Astrocyte (in vitro differentiated cells and primary cell): ENCODE results near the gene FAM50B. TPM values are rescaled to one million over a fixed set of nuclear protein-coding genes. Genes with fewer than 3 reads are reported as not detected.

ENCODE experiments used
- DNase-seq: peaks from one replicate; pipeline ENCODE4 v3.0.0-alpha.2; 2010; ENCODE audit warnings: low read depth
- FAIRE-seq: peaks from 2 replicates; lab custom pipeline; 2011; peaks lifted over from hg19 to GRCh38; lab: Jason Lieb, UNC
- H2AFZ ChIP-seq: 2 replicates; pipeline ENCODE4 v1.6.0; 2012; ENCODE audit warnings: low read depth, low read length, inconsistent platforms
- H3K27ac ChIP-seq: 2 replicates; pipeline ENCODE4 v1.5.1; 2011; ENCODE audit warnings: low read depth, low read length, inconsistent platforms
- H3K27me3 ChIP-seq: 2 replicates; pipeline ENCODE4 v1.6.0; 2011; ENCODE audit warnings: low read length, inconsistent platforms; ENCODE audit not compliant: insufficient read depth
- H3K36me3 ChIP-seq: 2 replicates; pipeline ENCODE4 v1.5.1; 2011; ENCODE audit warnings: low read length, inconsistent platforms; ENCODE audit not compliant: insufficient read depth
- H3K4me1 ChIP-seq: 2 replicates; pipeline ENCODE4 v1.5.1; 2011; ENCODE audit warnings: low read length, inconsistent platforms; ENCODE audit not compliant: insufficient read depth
- H3K4me2 ChIP-seq: 2 replicates; pipeline ENCODE4 v1.6.0; 2012; ENCODE audit warnings: low read length, inconsistent platforms
- H3K4me3 ChIP-seq: 2 replicates; pipeline ENCODE4 v1.5.1; 2011; ENCODE audit warnings: low read depth, mild to moderate bottlenecking, low read length, inconsistent platforms; ENCODE audit not compliant: insufficient read depth
- H3K79me2 ChIP-seq: 2 replicates; pipeline ENCODE4 v1.6.0; 2012; ENCODE audit warnings: mild to moderate bottlenecking, low read length, inconsistent platforms; ENCODE audit not compliant: insufficient read depth
- H3K9ac ChIP-seq: 2 replicates; pipeline ENCODE4 v1.6.0; 2012; ENCODE audit warnings: mild to moderate bottlenecking, low read length, inconsistent platforms
- H3K9me3 ChIP-seq: 2 replicates; pipeline ENCODE4 v1.5.1; 2012; ENCODE audit warnings: low read depth, mild to moderate bottlenecking, low read length, inconsistent platforms; ENCODE audit not compliant: insufficient read depth
- H4K20me1 ChIP-seq: 2 replicates; pipeline ENCODE4 v1.6.0; 2012; ENCODE audit warnings: low read length, inconsistent platforms; ENCODE audit not compliant: insufficient read depth
- H3K27ac Mint-ChIP-seq: one replicate; pipeline ENCODE4 v1.8.0; 2021; ENCODE audit warnings: mild to moderate bottlenecking, mixed read lengths; ENCODE audit not compliant: unreplicated experiment
- H3K27me3 Mint-ChIP-seq: one replicate; pipeline ENCODE4 v1.8.0; 2021; ENCODE audit warnings: low read depth, mixed read lengths; ENCODE audit not compliant: unreplicated experiment
- H3K36me3 Mint-ChIP-seq: one replicate; pipeline ENCODE4 v1.8.0; 2021; ENCODE audit warnings: low read depth, mixed read lengths; ENCODE audit not compliant: unreplicated experiment
- H3K4me1 Mint-ChIP-seq: one replicate; pipeline ENCODE4 v1.8.0; 2021; ENCODE audit warnings: low read depth, mixed read lengths; ENCODE audit not compliant: unreplicated experiment
- H3K4me3 Mint-ChIP-seq: one replicate; pipeline ENCODE4 v1.8.0; 2021; ENCODE audit warnings: mild to moderate bottlenecking, moderate library complexity, mixed read lengths; ENCODE audit not compliant: unreplicated experiment
- H3K9me3 Mint-ChIP-seq: one replicate; pipeline ENCODE4 v1.8.0; 2021; ENCODE audit warnings: mild to moderate bottlenecking, mixed read lengths; ENCODE audit not compliant: unreplicated experiment
- CTCF ChIP-seq: IDR thresholded peaks from 2 replicates; pipeline ENCODE4 v1.5.1; 2011; ENCODE audit warnings: low read depth, mild to moderate bottlenecking, inconsistent platforms, low read length, moderate library complexity; ENCODE audit not compliant: insufficient read depth
- EZH2 ChIP-seq: IDR thresholded peaks from 2 replicates; pipeline ENCODE4 v1.6.1; 2012; ENCODE audit warnings: mild to moderate bottlenecking, low read length, inconsistent platforms; ENCODE audit not compliant: insufficient read depth
- total RNA-seq: library from RNA; stranded (reverse); gene quantifications from 2 replicates; pipeline ENCODE4 v1.2.1, GENCODE V29; 2021

The FAM50B gene
- total RNA-seq, 1 donor from 2014 or later, result 4.6 TPM

DNA sequence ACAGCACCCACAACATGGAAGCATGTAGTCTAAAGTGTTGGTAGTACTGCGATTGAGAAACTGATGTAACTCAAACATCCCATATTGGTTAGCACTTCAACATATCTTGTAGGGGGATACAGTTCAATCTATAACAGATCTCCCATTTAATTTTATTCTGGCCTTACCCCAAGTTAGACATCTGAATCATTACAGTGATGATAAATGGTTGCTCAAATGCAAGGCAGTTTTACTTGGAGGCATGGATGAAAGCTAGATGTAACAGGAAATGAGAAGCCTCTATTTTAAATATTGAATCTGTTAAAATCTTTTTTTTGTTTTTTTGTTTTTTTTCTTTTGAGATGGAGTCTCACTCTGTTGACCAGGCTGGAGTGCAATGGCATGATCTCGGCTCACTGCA lies 44.2 kb upstream of the FAM50B start:
- DNase-seq (no peak), FAIRE-seq (no peak)
- Histone ChIP-seq H4K20me1 (no peaks in the 10 kb centered on the region), H3K4me1 (peaks cover 36% of the 10 kb centered on the region), H3K79me2 (no peaks in the 10 kb centered on the region), H3K9ac (no peak overlapping the region), H3K27ac (peak overlapping the region; percentile 20), H2AFZ (no peak overlapping the region), H3K9me3 (no peaks in the 10 kb centered on the region), H3K4me3 (no peak overlapping the region), H3K4me2 (no peak overlapping the region), H3K27me3 (no peaks in the 10 kb centered on the region), H3K36me3 (no peaks in the 10 kb centered on the region)
- Mint-ChIP-seq H3K27me3 (no peaks in the 10 kb centered on the region), H3K4me3 (no peak overlapping the region), H3K9me3 (no peaks in the 10 kb centered on the region), H3K27ac (peak overlapping the region; percentile 98), H3K4me1 (peaks cover 54% of the 10 kb centered on the region), H3K36me3 (no peaks in the 10 kb centered on the region)
- no peak for TF ChIP-seq CTCF
- TF ChIP-seq EZH2, result no peak

GRCh38 chr6:3805448-3806123 lies 43.6 kb upstream of the FAM50B start:
- H3K4me3 ChIP-seq, result no peak overlapping the region
- H3K27ac ChIP-seq, result peak overlapping the region; percentile 28
- FAIRE-seq, result no peak
- Mint-ChIP-seq H3K27me3 (no peaks in the 10 kb centered on the region), H3K9me3 (no peaks in the 10 kb centered on the region), H3K4me3 (no peak overlapping the region), H3K27ac (no peak overlapping the region), H3K36me3 (no peaks in the 10 kb centered on the region), H3K4me1 (peaks cover 52% of the 10 kb centered on the region)
- no peak for DNase-seq
- H4K20me1 ChIP-seq, result no peaks in the 10 kb centered on the region
- H3K4me1 ChIP-seq, result peaks cover 36% of the 10 kb centered on the region
- no peak for TF ChIP-seq CTCF
- no peak for TF ChIP-seq EZH2
- H3K36me3 ChIP-seq, result no peaks in the 10 kb centered on the region
- H2AFZ ChIP-seq, result no peak overlapping the region
- H3K9me3 ChIP-seq, result no peaks in the 10 kb centered on the region
- H3K79me2 ChIP-seq, result no peaks in the 10 kb centered on the region
- no peak overlapping the region for H3K9ac ChIP-seq
- no peaks in the 10 kb centered on the region for H3K27me3 ChIP-seq
- no peak overlapping the region for H3K4me2 ChIP-seq
